Heart left ventricle (tissue), 16 donors: Measurements from ENCODE around the gene CATSPERZ. TPM values are rescaled to one million over a fixed set of nuclear protein-coding genes. Genes with fewer than 3 reads are reported as not detected.
A peak's percentile ranks its signal among the peaks of the same experiment; 100 is the strongest.

Experiments
- ATAC-seq, 4 donors: fragments of 200-7000 bp; cut with Tn5 transposase; one replicate each; pipeline ENCODE4 v1.9.1; 2020 to 2022; ENCODE audit warnings: moderate library complexity in 4 of 4, mild to moderate bottlenecking in 3 of 4, moderate number of reproducible peaks in 1 of 4
- DNase-seq, 5 donors: peaks; one replicate each; pipeline ENCODE4 v3.0.0-alpha.2; 2020
- H3K27ac ChIP-seq, 12 donors: fragments of 200-600 bp; sonication (generic) in 4 of 12; one replicate each; pipeline versions ENCODE4 v1.5.0 to v1.8.0; 2016 to 2022; ENCODE audit warnings: mild to moderate bottlenecking in 2 of 12
- H3K27me3 ChIP-seq, 9 donors: fragments of 200-600 bp; sonication (generic) in 2 of 9; one replicate each; pipeline versions ENCODE4 v1.5.1 to v1.8.0; 2016 to 2022; ENCODE audit warnings: mild to moderate bottlenecking in 3 of 9
- H3K36me3 ChIP-seq, 9 donors: fragments of 200-600 bp; sonication (generic) in 2 of 9; one replicate each; pipeline versions ENCODE4 v1.5.0 to v1.8.0; 2018 to 2022; ENCODE audit warnings: mild to moderate bottlenecking in 2 of 9
- H3K4me1 ChIP-seq, 12 donors: fragments of 200-600 bp; sonication (generic) in 4 of 12; one replicate each; pipeline versions ENCODE4 v1.5.0 to v1.8.0; 2016 to 2022; ENCODE audit warnings: mild to moderate bottlenecking in 3 of 12
- H3K4me3 ChIP-seq, 12 donors: fragments of 200-600 bp; sonication (generic) in 4 of 12; one replicate each; pipeline versions ENCODE4 v1.5.0 to v1.8.0; 2017 to 2022; ENCODE audit warnings: mild to moderate bottlenecking in 9 of 12, moderate library complexity in 4 of 12
- H3K9me3 ChIP-seq, 12 donors: fragments of 200-600 bp; sonication (generic) in 4 of 12; one replicate each; pipeline versions ENCODE4 v1.5.0 to v1.8.0; 2016 to 2022; ENCODE audit warnings: mild to moderate bottlenecking in 1 of 12
- POLR2A ChIP-seq, 2 donors: fragments of 450-650 bp; IDR thresholded peaks; one replicate each; pipeline ENCODE4 v1.6.1; 2017; ENCODE audit warnings: antibody characterized with exemption in 2 of 2, mild to moderate bottlenecking in 2 of 2, moderate library complexity in 2 of 2
- WGBS, 4 donors: extraction: QIAGEN DNeasy Blood & Tissue Kit in 2 of 4; methylation state at CpG; one replicate each; pipeline versions ENCODE4 v1.1.5 to v1.1.7; 2013 to 2018; 5-methylcytosine and 5-hydroxymethylcytosine counted together
- intact Hi-C, 10 donors: fragments of 100-400 bp; cut with DNase I; formaldehyde crosslinking; loops; one replicate each; pipeline versions ENCODE4 v1.11.1 to v1.14.2; 2022
- polyA plus RNA-seq, 2 donors: library from polyadenylated mRNA; stranded (reverse); fragments of 200-250 nt; gene quantifications; one replicate each; pipeline ENCODE4 v1.2.3, GENCODE V29; 2013
- total RNA-seq, 9 donors: library from RNA; depleted of rRNA in 2 of 9; stranded (reverse); fragments of >200 nt in 2 of 9; fragmentation: NEBNext Ultra II Directional in 3 of 9; extraction: Animal tissue kit (Norgen Biotek cat#: 25700) in 3 of 9; gene quantifications; one replicate each; pipeline versions ENCODE4 v1.1.0 to v1.2.4, GENCODE V29; 2016 to 2023
- TF ChIP-seq, protein P1 (sequence below), 12 donors: fragments of 200-600 bp; sonication (generic) in 4 of 12; IDR thresholded peaks; one replicate each; pipeline versions ENCODE4 v1.5.0 to v1.8.0; 2018 to 2022; ENCODE audit warnings: antibody characterized with exemption in 12 of 12, mild to moderate bottlenecking in 5 of 12
- donor health status: ischemic (EF 13 %, LVEDD 7.1; RV severe dilation, severe dysfunction).
- donor health status: healthy with polysubstance abuse.
- donor health status: DM: no; HTN: yes; CAD: no.
- donor health status: DM: no; HTN: no; CAD: no.
- donor health status: ischemic (EF 25% LVEDD 6.9; RV normal size, moderate dysfunction).
- donor health status: ischemic (EF 25% LVEDD 5.7; RV mildly dilated, moderate dysfunction).
- donor health status: healthy.
- donor health status: DM: yes; HTN: yes; CAD: no.
- donor health status: ischemic (EF 35%, LVEDD 5.7; RV mildly dilated, moderate dysfunction).
- donor health status: nonischemic (EF 11% LVEDD 7.7; RV severe dilation, severe dysfunction).
- donor health status: DM: yes; HTN: yes; CAD: no.
- donor health status: PGD.
- donor health status: ischemic (EF 29% LVEDD 5.4; RV normal size, mild dysfunction).
- donor health status: nonischemic (EF 23%, LVEDD 6.1; RV moderate dilation, normal function).

The CATSPERZ gene
- total and polyA plus RNA-seq, 11 donors = not detected

DNA sequence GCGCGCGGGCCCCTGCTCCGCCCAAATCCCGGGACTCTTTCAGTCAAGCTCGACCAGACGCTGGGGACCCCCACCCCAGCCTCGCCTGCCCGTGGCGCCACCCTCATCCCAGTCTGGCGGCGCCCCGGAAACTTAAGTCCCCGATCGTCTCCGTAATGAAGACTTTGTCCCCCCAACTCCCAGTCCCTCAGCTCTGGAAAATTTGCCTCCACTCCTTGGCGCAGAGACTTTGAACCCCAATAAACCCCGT is 48.5 kb upstream of the CATSPERZ start:
- 0 to 1% (median 0%) methylated on average over 17 to 18 of the region's 18 CpGs for WGBS, 4 donors

DNA sequence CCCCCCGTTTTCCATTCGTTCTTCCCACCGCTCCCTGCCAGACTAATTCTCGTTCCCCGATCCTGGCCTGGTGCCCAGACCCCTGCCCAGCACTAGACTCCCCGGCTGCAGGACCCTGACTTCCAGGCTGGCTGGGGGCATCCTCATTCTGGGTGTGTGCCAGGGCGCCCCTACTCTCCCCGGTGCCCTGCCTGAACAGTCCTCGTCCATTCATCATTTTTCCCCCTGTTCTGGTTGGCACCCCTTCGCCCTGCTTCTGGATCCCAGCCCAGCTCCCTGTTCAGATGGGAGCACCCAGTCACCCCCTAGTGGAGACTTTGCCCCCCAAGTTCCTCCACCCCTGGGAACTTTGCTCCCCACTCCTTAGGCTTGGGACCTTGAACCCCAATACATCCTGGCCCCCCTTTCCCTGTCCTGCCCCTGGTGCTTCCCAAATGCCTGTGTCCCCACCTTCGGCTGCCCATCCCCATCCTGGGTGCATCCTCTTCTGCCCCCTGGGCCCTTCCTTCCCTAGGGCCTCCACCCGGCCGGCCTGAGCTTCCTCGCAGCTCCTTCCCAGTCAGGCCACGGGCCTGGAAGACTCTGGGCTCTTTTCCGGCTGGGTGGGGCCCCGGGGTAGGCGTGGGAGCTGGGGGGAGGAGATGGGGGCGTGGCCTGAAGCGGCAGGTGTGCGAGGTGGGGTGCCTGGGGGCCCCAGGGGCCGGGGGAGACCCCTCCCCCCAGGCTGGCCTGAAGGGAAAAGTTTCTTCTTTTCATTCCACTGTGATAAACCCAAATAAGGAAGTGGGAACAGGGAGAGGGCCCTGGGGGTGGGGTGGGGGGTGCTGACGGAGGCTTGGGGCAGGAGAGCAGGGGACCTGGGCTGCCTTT is 47.9 kb upstream of the CATSPERZ start:
- Histone ChIP-seq H3K27ac (peak overlapping the region in 11 of 12 donors; percentile 19 to 92 (median 79)), H3K36me3 (peaks cover 0 to 30% (median 23%) of the 10 kb centered on the region in 9 donors), H3K27me3 (no peaks in the 10 kb centered on the region), H3K4me1 (peaks cover 5 to 48% (median 31%) of the 10 kb centered on the region in 12 donors), H3K4me3 (peak overlapping the region; percentile 62 to 100 (median 92)), H3K9me3 (no peaks in the 10 kb centered on the region)
- WGBS, 4 donors = 12 to 20% (median 16%) methylated on average over 16 to 23 of the region's 23 CpGs
- no peak for TF ChIP-seq POLR2A (IDR thresholded peaks at IDR 0.05)
- TF ChIP-seq, protein P1, sequence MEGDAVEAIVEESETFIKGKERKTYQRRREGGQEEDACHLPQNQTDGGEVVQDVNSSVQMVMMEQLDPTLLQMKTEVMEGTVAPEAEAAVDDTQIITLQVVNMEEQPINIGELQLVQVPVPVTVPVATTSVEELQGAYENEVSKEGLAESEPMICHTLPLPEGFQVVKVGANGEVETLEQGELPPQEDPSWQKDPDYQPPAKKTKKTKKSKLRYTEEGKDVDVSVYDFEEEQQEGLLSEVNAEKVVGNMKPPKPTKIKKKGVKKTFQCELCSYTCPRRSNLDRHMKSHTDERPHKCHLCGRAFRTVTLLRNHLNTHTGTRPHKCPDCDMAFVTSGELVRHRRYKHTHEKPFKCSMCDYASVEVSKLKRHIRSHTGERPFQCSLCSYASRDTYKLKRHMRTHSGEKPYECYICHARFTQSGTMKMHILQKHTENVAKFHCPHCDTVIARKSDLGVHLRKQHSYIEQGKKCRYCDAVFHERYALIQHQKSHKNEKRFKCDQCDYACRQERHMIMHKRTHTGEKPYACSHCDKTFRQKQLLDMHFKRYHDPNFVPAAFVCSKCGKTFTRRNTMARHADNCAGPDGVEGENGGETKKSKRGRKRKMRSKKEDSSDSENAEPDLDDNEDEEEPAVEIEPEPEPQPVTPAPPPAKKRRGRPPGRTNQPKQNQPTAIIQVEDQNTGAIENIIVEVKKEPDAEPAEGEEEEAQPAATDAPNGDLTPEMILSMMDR (IDR thresholded peaks at IDR 0.05) = peak in 4 of 12 donors; percentile 11 to 31 (median 17)
- intact Hi-C loops = loop anchor here in 2 of 10 donors (5.0 to 10.0 kb wide), 2 partner anchors 50 to 53 kb away; partner anchors contain the start of genes CATSPERZ (in 2 of the 2) and ESRRA (in 1 of the 2)
- ATAC-seq (peak in 3 of 4 donors; percentile 4 to 43 (median 24)), DNase-seq (peak in 4 of 5 donors; percentile 58 to 70 (median 63))

More for the DNA sequence above, 48.5 kb upstream of the CATSPERZ start:
- H3K36me3 ChIP-seq = peaks cover 0 to 24% (median 18%) of the 10 kb centered on the region in 9 donors
- no peak for TF ChIP-seq POLR2A (IDR thresholded peaks at IDR 0.05)
- TF ChIP-seq, protein P1 (IDR thresholded peaks at IDR 0.05) = no peak
- no peaks in the 10 kb centered on the region for H3K9me3 ChIP-seq
- no peak for ATAC-seq
- peak overlapping the region; percentile 62 to 100 (median 92) for H3K4me3 ChIP-seq
- peak in 1 of 5 donors; percentile 52 for DNase-seq
- intact Hi-C loops = loop anchor here in 4 of 10 donors (1.0 to 10.0 kb wide), 6 partner anchors 17 to 53 kb away; partner anchors contain the start of genes CATSPERZ (in 3 of the 4) and ESRRA (in 1 of the 4)
- H3K27ac ChIP-seq = peak overlapping the region in 11 of 12 donors; percentile 62 to 92 (median 79)
- H3K27me3 ChIP-seq = no peaks in the 10 kb centered on the region
- H3K4me1 ChIP-seq = peaks cover 5 to 53% (median 33%) of the 10 kb centered on the region in 12 donors

DNA sequence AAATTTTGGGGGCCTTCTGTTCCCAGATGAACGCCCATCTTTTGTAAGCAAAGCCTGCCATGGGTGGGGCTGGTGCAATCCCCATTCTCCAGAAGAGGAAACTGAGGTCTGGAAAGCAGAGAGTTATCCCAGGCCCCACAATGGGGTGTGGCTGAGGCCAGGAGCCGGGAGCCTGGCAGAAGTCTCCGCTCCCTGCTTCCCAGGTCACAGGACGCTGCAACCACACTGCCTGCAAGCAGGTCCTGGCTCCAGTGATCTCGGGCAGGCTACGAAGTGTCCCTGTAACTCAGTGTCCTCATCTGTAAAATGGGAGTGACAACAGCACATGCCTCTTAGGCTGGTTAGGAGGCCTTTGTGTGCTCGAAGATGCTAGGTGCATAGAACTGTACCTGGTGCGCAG is 47.1 kb upstream of the CATSPERZ start:
- Histone ChIP-seq H3K36me3 (peaks cover 0 to 38% (median 28%) of the 10 kb centered on the region in 9 donors), H3K27ac (peak overlapping the region in 3 of 12 donors; percentile 19 to 83 (median 79)), H3K27me3 (no peaks in the 10 kb centered on the region), H3K4me1 (peaks cover 5 to 42% (median 25%) of the 10 kb centered on the region in 12 donors), H3K4me3 (peak overlapping the region in 7 of 12 donors; percentile 62 to 100 (median 94)), H3K9me3 (no peaks in the 10 kb centered on the region)
- ATAC-seq (no peak), DNase-seq (no peak)
- TF ChIP-seq, protein P1 (IDR thresholded peaks at IDR 0.05) = no peak
- no peak for TF ChIP-seq POLR2A (IDR thresholded peaks at IDR 0.05)
- 80 to 93% (median 81%) methylated on average over 5 to 8 of the region's 8 CpGs for WGBS, 4 donors
- intact Hi-C loops = loop anchor here in 2 of 10 donors (5.0 to 10.0 kb wide), 2 partner anchors 49 to 52 kb away; partner anchors contain the start of genes CATSPERZ (in 2 of the 2) and ESRRA (in 1 of the 2)

DNA sequence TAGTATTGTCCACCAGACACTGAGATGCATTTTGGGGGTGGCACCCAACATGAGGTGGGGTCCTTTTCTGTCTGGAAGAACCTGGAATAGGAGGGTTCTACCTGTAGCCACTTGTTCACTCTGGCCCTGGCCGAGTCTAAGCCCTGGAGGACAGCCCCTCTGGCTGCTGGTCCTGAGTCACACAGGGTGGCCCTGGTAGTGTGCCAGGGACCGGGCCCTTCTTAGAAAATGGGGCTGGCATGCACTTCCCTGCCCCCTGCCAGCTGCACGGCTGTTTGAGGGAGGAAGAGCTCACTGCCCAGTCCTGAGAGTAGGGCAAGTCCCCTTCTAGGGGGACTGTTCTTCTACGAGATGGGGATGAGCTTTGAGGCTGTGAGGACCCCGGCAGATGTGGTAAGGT is 46.7 kb upstream of the CATSPERZ start:
- H3K27ac ChIP-seq = peak overlapping the region in 2 of 12 donors; percentile 9 to 19
- intact Hi-C loops = loop anchor here in 2 of 10 donors (5.0 to 10.0 kb wide), 2 partner anchors 49 to 51 kb away; partner anchors contain the start of genes CATSPERZ (in 2 of the 2) and ESRRA (in 1 of the 2)
- H3K36me3 ChIP-seq = peaks cover 0 to 42% (median 32%) of the 10 kb centered on the region in 9 donors
- no peaks in the 10 kb centered on the region for H3K9me3 ChIP-seq
- ATAC-seq (peak in 1 of 4 donors; percentile 26), DNase-seq (no peak)
- peaks cover 5 to 41% (median 25%) of the 10 kb centered on the region in 12 donors for H3K4me1 ChIP-seq
- WGBS, 4 donors = 49 to 57% (median 55%) methylated on average over 4 to 5 of the region's 5 CpGs
- TF ChIP-seq, protein P1 (IDR thresholded peaks at IDR 0.05) = no peak
- TF ChIP-seq POLR2A (IDR thresholded peaks at IDR 0.05) = no peak
- H3K4me3 ChIP-seq = no peak overlapping the region
- no peaks in the 10 kb centered on the region for H3K27me3 ChIP-seq
